Naive thymus-derived CD8-positive, alpha-beta T cell (primary cell): ENCODE data around the gene NLK. TPM values are rescaled to one million over a fixed set of nuclear protein-coding genes. Genes with fewer than 3 reads are reported as not detected.
"Not testable (repeated sequence)": the region's sequence is repeated elsewhere in the genome, so short reads cannot be mapped to it uniquely, and the experiment has no call there.

ENCODE experiments used
- ATAC-seq, 2 donors: fragments of 150-1000 bp; cut with Tn5 transposase in 1 of 2; sonication (Bioruptor Pico), chemical (Tn5 transposase) in 1 of 2; 1 replicate in 1 of 2; 2 replicates in 1 of 2; pipeline ENCODE4 v1.10.0; 2021; ENCODE audit warnings: mild to moderate bottlenecking in 2 of 2, moderate library complexity in 2 of 2
- POLR2A ChIA-PET: fragments of 350-600 bp; sonication (Branson Sonifier 250); formaldehyde crosslinking; loops from one replicate; lab custom pipeline; 2021; ENCODE audit warnings: antibody characterized with exemption; lab: Charles Lee
- DNase-seq, 10 donors: peaks; one replicate each; pipeline versions ENCODE4 v3.0.0 to v3.0.0-alpha.2; 2020 to 2022
- H3K27ac Mint-ChIP-seq, 10 donors: one replicate each; pipeline ENCODE4 v1.8.0; 2020 to 2022; ENCODE audit warnings: mild to moderate bottlenecking in 10 of 10, mixed read lengths in 10 of 10, moderate library complexity in 4 of 10, inconsistent platforms in 1 of 10
- H3K27me3 Mint-ChIP-seq, 5 donors: one replicate each; pipeline ENCODE4 v1.8.0; 2021 to 2022; ENCODE audit warnings: mixed read lengths in 5 of 5
- H3K36me3 Mint-ChIP-seq, 3 donors: one replicate each; pipeline ENCODE4 v1.8.0; 2020 to 2022; ENCODE audit warnings: mixed read lengths in 3 of 3, mild to moderate bottlenecking in 2 of 3, inconsistent platforms in 1 of 3
- H3K4me1 Mint-ChIP-seq, 4 donors: one replicate each; pipeline ENCODE4 v1.8.0; 2021 to 2022; ENCODE audit warnings: mixed read lengths in 4 of 4
- H3K4me3 Mint-ChIP-seq, 10 donors: one replicate each; pipeline ENCODE4 v1.8.0; 2020 to 2022; ENCODE audit warnings: mild to moderate bottlenecking in 10 of 10, mixed read lengths in 10 of 10, moderate library complexity in 6 of 10, inconsistent platforms in 1 of 10
- H3K9me3 Mint-ChIP-seq, 9 donors: one replicate each; pipeline ENCODE4 v1.8.0; 2020 to 2022; ENCODE audit warnings: mixed read lengths in 9 of 9, mild to moderate bottlenecking in 3 of 9, inconsistent platforms in 1 of 9, moderate library complexity in 1 of 9
- polyA plus RNA-seq, 3 donors: library from polyadenylated mRNA; unstranded; fragments of 300-500 nt; fragmentation: Illumina TruSeq; gene quantifications; one replicate each; pipeline ENCODE4 v1.2.3, GENCODE V29; 2021
- total RNA-seq, 8 experiments: library from RNA in 2 of 8; stranded (reverse) in 2 of 8; gene quantifications; one replicate each; pipeline ENCODE4 v1.2.3 and lab custom pipeline; 2021 to 2026

NLK gene
- total and polyA plus RNA-seq, 5 experiments from 2014 or later = 1.5 to 15.4 (median 2.1) TPM

- DNase-seq (no peak), ATAC-seq (no peak)
- Mint-ChIP-seq H3K9me3 (peaks cover 0 to 5% (median 0%) of the 10 kb centered on the region in 9 donors), H3K27me3 (peaks cover 0 to 20% (median 5%) of the 10 kb centered on the region in 5 donors), H3K4me1 (peaks cover 0 to 2% (median 0%) of the 10 kb centered on the region in 4 donors), H3K4me3 (no peak overlapping the region), H3K36me3 (no peaks in the 10 kb centered on the region), H3K27ac (no peak overlapping the region)
- POLR2A ChIA-PET = no interaction called here
These were observed 179.4 kb downstream of the NLK start for GRCh38 chr17:28221751-28222414.

GRCh38 chr17:28225271-28225670 lies 182.8 kb downstream of the NLK start:
- Mint-ChIP-seq H3K27ac (no peak overlapping the region), H3K9me3 (peaks cover 0 to 5% (median 0%) of the 10 kb centered on the region in 9 donors), H3K27me3 (peaks cover 22 to 50% (median 30%) of the 10 kb centered on the region in 5 donors), H3K4me3 (no peak overlapping the region), H3K36me3 (peaks cover 0 to 4% (median 2%) of the 10 kb centered on the region in 3 donors), H3K4me1 (peaks cover 7 to 10% (median 8%) of the 10 kb centered on the region in 4 donors)
- ATAC-seq (no peak), DNase-seq (no peak)
- POLR2A ChIA-PET = no interaction called here

GRCh38 chr17:28225867-28226266 lies 183.4 kb downstream of the NLK start:
- Mint-ChIP-seq H3K4me1 (peaks cover 7 to 10% (median 8%) of the 10 kb centered on the region in 4 donors), H3K9me3 (peaks cover 0 to 5% (median 0%) of the 10 kb centered on the region in 9 donors), H3K36me3 (peaks cover 0 to 4% (median 2%) of the 10 kb centered on the region in 3 donors), H3K4me3 (no peak overlapping the region), H3K27ac (no peak overlapping the region), H3K27me3 (peaks cover 25 to 52% (median 36%) of the 10 kb centered on the region in 5 donors)
- ATAC-seq = no peak
- no peak for DNase-seq
- POLR2A ChIA-PET = no interaction called here

GRCh38 chr17:28226563-28227315 lies 184.3 kb downstream of the NLK start:
- no peak for DNase-seq
- peaks cover 27 to 52% (median 40%) of the 10 kb centered on the region in 5 donors for H3K27me3 Mint-ChIP-seq
- H3K4me1 Mint-ChIP-seq = peaks cover 7 to 10% (median 8%) of the 10 kb centered on the region in 4 donors
- H3K27ac Mint-ChIP-seq = no peak overlapping the region
- H3K9me3 Mint-ChIP-seq = peaks cover 0 to 5% (median 0%) of the 10 kb centered on the region in 9 donors
- H3K4me3 Mint-ChIP-seq = peak overlapping the region in 4 of 10 donors; percentile 18 to 43 (median 42)
- peaks cover 0 to 4% (median 2%) of the 10 kb centered on the region in 3 donors for H3K36me3 Mint-ChIP-seq
- POLR2A ChIA-PET = no interaction called here
- no peak for ATAC-seq

- Mint-ChIP-seq H3K4me1 (peaks cover 6 to 10% (median 8%) of the 10 kb centered on the region in 4 donors), H3K4me3 (peak overlapping the region; percentile 48 to 81 (median 70)), H3K27ac (no peak overlapping the region), H3K36me3 (peaks cover 0 to 4% (median 2%) of the 10 kb centered on the region in 3 donors), H3K9me3 (peaks cover 0 to 4% (median 0%) of the 10 kb centered on the region in 9 donors), H3K27me3 (peaks cover 27 to 53% (median 43%) of the 10 kb centered on the region in 5 donors)
- no peak for DNase-seq
- ATAC-seq = peak; percentile 30 to 40
- POLR2A ChIA-PET = no interaction called here
These were observed 185.0 kb downstream of the NLK start for GRCh38 chr17:28227316-28228108.

- Mint-ChIP-seq H3K9me3 (no peaks in the 10 kb centered on the region), H3K36me3 (peaks cover 0 to 4% (median 2%) of the 10 kb centered on the region in 3 donors), H3K4me1 (peaks cover 5 to 10% (median 8%) of the 10 kb centered on the region in 4 donors), H3K27ac (peak overlapping the region in 1 of 10 donors; percentile 43), H3K4me3 (peak overlapping the region; percentile 64 to 81 (median 74)), H3K27me3 (peaks cover 27 to 58% (median 48%) of the 10 kb centered on the region in 5 donors)
- ATAC-seq (peak in 1 of 2 donors; percentile 36), DNase-seq (no peak)
- POLR2A ChIA-PET = no interaction called here
These were observed 185.8 kb downstream of the NLK start for GRCh38 chr17:28228109-28228840.

GRCh38 chr17:28228986-28229729 lies 186.7 kb downstream of the NLK start:
- Mint-ChIP-seq H3K9me3 (no peaks in the 10 kb centered on the region), H3K36me3 (peaks cover 0 to 4% (median 2%) of the 10 kb centered on the region in 3 donors), H3K27me3 (peaks cover 27 to 58% (median 48%) of the 10 kb centered on the region in 5 donors), H3K4me3 (peak overlapping the region in 3 of 10 donors; percentile 3 to 78 (median 64)), H3K27ac (no peak overlapping the region), H3K4me1 (peaks cover 5 to 10% (median 8%) of the 10 kb centered on the region in 4 donors)
- ATAC-seq (no peak), DNase-seq (no peak)
- POLR2A ChIA-PET = no interaction called here

- no peak for DNase-seq
- H3K4me3 Mint-ChIP-seq = no peak overlapping the region
- no peaks in the 10 kb centered on the region for H3K9me3 Mint-ChIP-seq
- H3K27ac Mint-ChIP-seq = no peak overlapping the region
- peaks cover 5 to 10% (median 8%) of the 10 kb centered on the region in 4 donors for H3K4me1 Mint-ChIP-seq
- peaks cover 27 to 58% (median 48%) of the 10 kb centered on the region in 5 donors for H3K27me3 Mint-ChIP-seq
- peaks cover 0 to 4% (median 2%) of the 10 kb centered on the region in 3 donors for H3K36me3 Mint-ChIP-seq
- POLR2A ChIA-PET = no interaction called here
- ATAC-seq = peak in 1 of 2 donors; percentile 32
These were observed 187.5 kb downstream of the NLK start for GRCh38 chr17:28230011-28230410.

- H3K36me3 Mint-ChIP-seq, H3K9me3 Mint-ChIP-seq, H3K27ac Mint-ChIP-seq, POLR2A ChIA-PET, DNase-seq, H3K4me3 Mint-ChIP-seq, ATAC-seq: not testable (repeated sequence)
- Mint-ChIP-seq H3K27me3 (peaks cover 27 to 58% (median 48%) of the 10 kb centered on the region in 5 donors), H3K4me1 (peaks cover 5 to 10% (median 8%) of the 10 kb centered on the region in 4 donors)
These were observed 188.1 kb downstream of the NLK start for GRCh38 chr17:28230607-28231006.

- DNase-seq, H3K27ac Mint-ChIP-seq, H3K9me3 Mint-ChIP-seq, POLR2A ChIA-PET, ATAC-seq, H3K4me3 Mint-ChIP-seq, H3K36me3 Mint-ChIP-seq: not testable (repeated sequence)
- Mint-ChIP-seq H3K4me1 (peaks cover 5 to 10% (median 8%) of the 10 kb centered on the region in 4 donors), H3K27me3 (peaks cover 25 to 49% (median 44%) of the 10 kb centered on the region in 5 donors)
These were observed 189.1 kb downstream of the NLK start for GRCh38 chr17:28231624-28232023.
